PC-9 (cell line): ENCODE results near the gene NR1I2. TPM values are rescaled to one million over a fixed set of nuclear protein-coding genes. Genes with fewer than 3 reads are reported as not detected.

Source experiments
- BruUV-seq: library from RNA; stranded (reverse); fragments of 400-500 nt; replicated peaks from 2 replicates; lab custom pipeline; 2021; lab: Mats Ljungman, UMichigan
- CTCF ChIA-PET: fragments of 300-600 bp; sonication (Branson Sonifier 250); formaldehyde crosslinking; loops from one replicate; lab custom pipeline; 2022; ENCODE audit warnings: antibody characterized with exemption; lab: Charles Lee
- POLR2A ChIA-PET: fragments of 300-600 bp; sonication (Branson Sonifier 250); formaldehyde crosslinking; loops from one replicate; lab custom pipeline; 2022; ENCODE audit warnings: antibody characterized with exemption; ENCODE audit not compliant: unreplicated experiment; lab: Charles Lee
- DNase-seq, 2 experiments: peaks; one replicate each; pipeline versions ENCODE4 v3.0.0 to v3.0.0-alpha.2; 2015 to 2022; ENCODE audit warnings: mixed read lengths in 1 of 2
- H2AFZ ChIP-seq: fragments of 200-600 bp; sonication (generic); 2 replicates; pipeline ENCODE4 v1.8.1; 2017; ENCODE audit warnings: antibody characterized with exemption
- H3F3A ChIP-seq: fragments of 200-600 bp; sonication (generic); 2 replicates; pipeline ENCODE4 v1.8.1; 2017; ENCODE audit warnings: antibody characterized with exemption, mild to moderate bottlenecking, low read depth; ENCODE audit not compliant: insufficient read depth
- H3K27ac ChIP-seq: fragments of 200-600 bp; sonication (generic); 2 replicates; pipeline ENCODE4 v1.6.1; 2016; ENCODE audit warnings: mixed run types
- H3K27me3 ChIP-seq: fragments of 200-600 bp; sonication (generic); 2 replicates; pipeline ENCODE4 v1.6.1; 2016; ENCODE audit warnings: low read depth, mixed run types; ENCODE audit not compliant: insufficient read depth
- H3K36me3 ChIP-seq: fragments of 200-600 bp; sonication (generic); 2 replicates; pipeline ENCODE4 v1.6.1; 2016; ENCODE audit warnings: low read depth, mixed run types
- H3K4me1 ChIP-seq: fragments of 200-600 bp; sonication (generic); replicated peaks from 2 replicates; pipeline ENCODE4 v1.6.1; 2016; ENCODE audit warnings: mixed run types; ENCODE audit not compliant: insufficient read depth
- H3K4me2 ChIP-seq: fragments of 200-600 bp; sonication (generic); 2 replicates; pipeline ENCODE4 v1.6.1; 2017; ENCODE audit warnings: mixed run types
- H3K4me3 ChIP-seq: fragments of 200-600 bp; sonication (generic); 2 replicates; pipeline ENCODE4 v1.6.1; 2016; ENCODE audit warnings: mixed run types
- H3K79me2 ChIP-seq: fragments of 200-600 bp; sonication (generic); 2 replicates; pipeline ENCODE4 v1.6.1; 2017; ENCODE audit warnings: low read depth, mixed run types
- H3K9me2 ChIP-seq: fragments of 200-600 bp; sonication (generic); 2 replicates; pipeline ENCODE4 v1.8.1; 2017; ENCODE audit warnings: mild to moderate bottlenecking; ENCODE audit not compliant: insufficient read depth
- H3K9me3 ChIP-seq: fragments of 200-600 bp; sonication (generic); 2 replicates; pipeline ENCODE4 v1.8.1; 2016; ENCODE audit warnings: low read depth; ENCODE audit not compliant: insufficient read depth
- H4K20me1 ChIP-seq: fragments of 200-600 bp; sonication (generic); 2 replicates; pipeline ENCODE4 v1.8.1; 2017; ENCODE audit not compliant: insufficient read depth
- CTCF ChIP-seq: fragments of 200-600 bp; sonication (generic); conservative IDR thresholded peaks from 2 replicates; pipeline ENCODE4 v1.6.1; 2017; ENCODE audit warnings: mixed run types, antibody characterized with exemption, mild to moderate bottlenecking, moderate library complexity
- EZH2 ChIP-seq: fragments of 200-600 bp; sonication (generic); IDR thresholded peaks from 2 replicates; pipeline ENCODE4 v1.8.0; 2017; ENCODE audit warnings: antibody characterized with exemption, low read depth
- intact Hi-C: fragments of 100-400 bp; cut with micrococcal nuclease; formaldehyde crosslinking; loops from one replicate; pipeline ENCODE4 v1.10.0; 2022; ENCODE audit not compliant: unreplicated experiment
- total RNA-seq: library from RNA; stranded (reverse); gene quantifications from 2 replicates; pipeline ENCODE4 v1.2.3, GENCODE V29; 2021

NR1I2 gene
- total RNA-seq, 1 experiment from 2014 or later = not detected

- ChIA-PET CTCF (no interaction called here), POLR2A (no interaction called here)
- no peak overlapping the region for H3K4me3 ChIP-seq
- no peaks in the 10 kb centered on the region for H3K27me3 ChIP-seq
- H3K27ac ChIP-seq = no peak overlapping the region
- H2AFZ ChIP-seq = peak overlapping the region; percentile 51; the same call in 1 of the 2 replicates
- intact Hi-C loops = no loop called here
- BruUV-seq = no TSS peak
- no peak for DNase-seq
- no peak for TF ChIP-seq EZH2
- TF ChIP-seq CTCF = no peak
- no peaks in the 10 kb centered on the region for H3K9me3 ChIP-seq
- H3K4me1 ChIP-seq = no peaks in the 10 kb centered on the region
- H4K20me1 ChIP-seq = no peaks in the 10 kb centered on the region
- no peak overlapping the region for H3K4me2 ChIP-seq
- H3K36me3 ChIP-seq = no peaks in the 10 kb centered on the region
- no peaks in the 10 kb centered on the region for H3K79me2 ChIP-seq
- no peaks in the 10 kb centered on the region for H3F3A ChIP-seq
- no peaks in the 10 kb centered on the region for H3K9me2 ChIP-seq
Measured at GRCh38 chr3:119779731-119780383, 2.0 kb upstream of the NR1I2 start.

- Histone ChIP-seq H3K27ac (no peak overlapping the region), H3K4me3 (no peak overlapping the region), H3F3A (no peaks in the 10 kb centered on the region), H3K9me3 (no peaks in the 10 kb centered on the region), H4K20me1 (no peaks in the 10 kb centered on the region), H3K36me3 (no peaks in the 10 kb centered on the region), H2AFZ (no peak overlapping the region), H3K27me3 (no peaks in the 10 kb centered on the region), H3K9me2 (no peaks in the 10 kb centered on the region), H3K79me2 (no peaks in the 10 kb centered on the region), H3K4me1 (no peaks in the 10 kb centered on the region), H3K4me2 (no peak overlapping the region)
- ChIA-PET POLR2A (no interaction called here), CTCF (interaction anchor here (0.7 kb wide), 1 partner anchor 56 kb away, joined by 4 read pairs; no protein-coding TSS in a partner anchor)
- no peak for DNase-seq
- BruUV-seq = no TSS peak
- intact Hi-C loops = no loop called here
- no peak for TF ChIP-seq EZH2
- TF ChIP-seq CTCF = no peak
Measured at GRCh38 chr3:119782460-119782859, 559 bp downstream of the NR1I2 start.

GRCh38 chr3:119783255-119783654 is 1.4 kb downstream of the NR1I2 start:
- CTCF ChIA-PET = no interaction called here
- no peaks in the 10 kb centered on the region for H3K9me3 ChIP-seq
- no peaks in the 10 kb centered on the region for H3F3A ChIP-seq
- H3K27ac ChIP-seq = no peak overlapping the region
- no peaks in the 10 kb centered on the region for H3K27me3 ChIP-seq
- H3K4me3 ChIP-seq = no peak overlapping the region
- TF ChIP-seq CTCF = no peak
- TF ChIP-seq EZH2 = no peak
- H3K4me2 ChIP-seq = no peak overlapping the region
- H3K4me1 ChIP-seq = no peaks in the 10 kb centered on the region
- H2AFZ ChIP-seq = no peak overlapping the region
- H3K9me2 ChIP-seq = no peaks in the 10 kb centered on the region
- BruUV-seq = no TSS peak
- DNase-seq = no peak
- intact Hi-C loops = no loop called here
- no peaks in the 10 kb centered on the region for H4K20me1 ChIP-seq
- POLR2A ChIA-PET = interaction anchor here (0.6 kb wide), 1 partner anchor 32 kb away, joined by 3 read pairs; no protein-coding TSS in a partner anchor
- H3K79me2 ChIP-seq = no peaks in the 10 kb centered on the region
- no peaks in the 10 kb centered on the region for H3K36me3 ChIP-seq
